Activated CD8-positive, alpha-beta memory T cell treated with anti-CD3 and anti-CD28 coated beads for 24 hours (primary cell): ENCODE data around the gene NLRP9.

Source experiments
- DNase-seq: peaks from one replicate; pipeline ENCODE4 v3.0.0-alpha.2; 2020

The NLRP9 gene

DNA sequence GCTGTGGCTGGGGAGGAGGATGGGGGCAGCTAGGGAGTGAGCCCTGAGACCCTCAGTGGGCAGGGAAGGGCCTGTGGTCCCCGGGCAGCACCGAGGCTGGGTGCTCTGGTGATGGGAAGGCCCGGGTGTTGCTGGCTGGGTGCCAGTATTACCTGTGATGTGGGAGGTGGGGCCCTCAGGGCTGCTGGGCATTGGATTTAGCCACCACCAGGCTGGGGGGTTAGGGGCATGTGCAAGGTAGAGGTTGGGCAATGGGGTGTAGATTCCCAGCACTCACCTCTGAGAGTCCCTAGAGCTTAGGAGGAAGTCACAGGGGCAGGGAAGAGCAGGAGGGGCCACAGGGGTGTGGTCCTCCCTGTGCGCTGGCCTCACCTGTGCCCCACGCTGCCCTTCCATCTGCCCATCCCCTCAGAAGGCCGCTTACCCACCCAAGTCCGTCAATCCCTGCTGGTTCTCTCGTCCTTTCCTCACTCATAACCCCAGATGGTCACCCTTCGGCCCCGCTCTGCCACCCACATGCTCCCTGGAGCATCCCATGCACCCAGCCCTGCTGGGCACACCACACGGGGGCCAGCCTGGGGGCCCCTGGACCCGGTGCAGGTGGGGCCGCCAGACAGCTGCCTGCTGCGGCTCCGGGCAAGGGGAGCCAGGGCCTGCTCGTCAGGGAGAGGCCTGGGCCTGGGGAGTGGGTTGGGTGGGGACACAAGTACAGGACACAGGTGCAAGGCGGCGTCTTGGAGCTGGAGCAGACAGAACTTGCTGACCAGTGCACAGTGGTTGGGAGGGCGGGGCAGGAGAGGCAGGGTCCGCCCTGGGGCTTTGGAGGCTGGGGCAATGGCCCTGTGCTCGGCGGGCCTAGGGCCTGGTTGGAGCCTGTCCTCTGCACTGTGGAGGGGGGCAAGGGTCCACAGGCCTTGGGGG, 50.7 kb downstream of the NLRP9 start:
- no peak for DNase-seq

DNA sequence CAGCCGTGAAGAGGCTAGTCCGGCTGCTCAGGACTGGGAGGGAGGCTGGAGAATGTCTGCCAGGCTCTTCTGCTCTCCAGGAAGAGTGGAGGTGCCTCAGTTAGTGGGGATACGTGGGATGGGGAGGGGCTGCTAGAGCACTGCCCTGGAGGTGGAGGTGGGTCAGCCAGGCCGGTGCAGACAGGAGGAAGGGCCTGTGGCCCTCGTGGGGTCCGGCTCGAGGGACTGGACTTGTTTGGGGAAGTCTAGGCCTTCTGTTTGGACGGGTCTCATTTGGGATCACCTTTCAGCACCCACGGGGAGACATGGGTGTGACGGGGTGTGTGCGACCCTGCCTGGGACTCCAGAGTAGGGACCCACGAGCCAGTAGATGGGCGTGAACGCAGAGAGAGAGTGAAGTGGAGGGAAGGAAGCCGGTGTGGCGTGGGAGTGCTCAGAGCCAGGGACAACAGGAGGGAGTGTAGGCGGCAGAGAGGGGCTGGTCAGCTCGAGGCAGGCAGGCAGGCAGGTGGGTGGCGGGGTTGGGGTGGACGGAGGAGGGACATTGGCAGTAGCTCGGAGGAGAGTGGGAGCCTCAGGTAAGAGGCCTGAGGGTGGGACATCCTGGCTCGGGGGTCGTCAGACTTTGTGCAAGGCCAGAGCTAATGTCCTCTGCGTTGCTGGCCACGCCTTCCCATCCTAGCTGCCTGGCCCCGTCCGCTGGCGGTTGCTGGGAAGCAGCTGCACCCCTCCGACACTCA, 51.7 kb downstream of the NLRP9 start:
- no peak for DNase-seq

DNA sequence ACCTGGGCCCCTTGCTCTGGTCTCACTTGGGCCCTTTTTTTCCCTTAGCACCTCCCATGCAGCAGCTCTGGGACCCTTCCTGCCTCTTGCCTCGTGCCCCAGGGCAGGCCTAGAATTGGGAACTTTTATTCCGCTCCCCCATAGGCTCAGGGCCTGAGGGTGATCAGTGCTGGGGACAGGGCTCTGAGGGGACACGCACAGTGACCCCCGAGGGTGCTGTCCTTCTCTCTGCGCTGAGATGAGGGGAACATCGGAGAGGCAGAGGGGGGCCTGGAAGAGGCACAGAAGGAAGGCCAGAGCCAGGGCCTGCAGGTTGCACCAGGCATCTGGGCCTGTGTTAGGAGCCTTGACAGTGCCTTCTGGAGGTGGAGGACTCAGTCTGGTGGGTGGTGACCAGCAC, 52.4 kb downstream of the NLRP9 start:
- no peak for DNase-seq

DNA sequence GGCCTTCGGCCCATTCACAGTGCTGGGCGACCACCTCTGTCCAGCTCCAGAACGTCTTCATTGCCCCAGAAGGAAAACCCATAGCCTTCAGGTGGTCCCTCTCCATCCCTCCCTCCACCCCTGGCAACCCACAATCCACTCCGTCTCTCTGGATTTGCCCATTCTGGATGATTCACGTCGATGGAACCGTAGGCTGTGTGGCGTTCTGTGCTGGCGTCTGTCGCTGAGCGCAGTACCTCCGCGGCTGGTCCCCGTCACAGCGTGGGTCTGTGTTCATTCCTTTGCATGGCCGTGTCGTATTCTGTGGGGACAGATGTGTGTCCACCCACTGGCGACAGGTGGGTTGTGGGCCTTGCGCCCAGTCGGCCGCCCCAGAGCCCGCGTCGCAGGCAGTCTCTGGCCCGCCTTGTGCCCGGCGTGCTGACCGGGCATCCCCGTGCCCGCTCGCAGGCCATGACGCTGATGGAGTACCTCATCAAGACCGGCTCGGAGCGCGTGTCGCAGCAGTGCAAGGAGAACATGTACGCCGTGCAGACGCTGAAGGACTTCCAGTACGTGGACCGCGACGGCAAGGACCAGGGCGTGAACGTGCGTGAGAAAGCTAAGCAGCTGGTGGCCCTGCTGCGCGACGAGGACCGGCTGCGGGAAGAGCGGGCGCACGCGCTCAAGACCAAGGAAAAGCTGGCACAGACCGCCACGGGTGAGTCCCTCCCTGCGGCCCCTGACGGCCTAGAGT, 53.1 kb downstream of the NLRP9 start:
- no peak for DNase-seq

DNA sequence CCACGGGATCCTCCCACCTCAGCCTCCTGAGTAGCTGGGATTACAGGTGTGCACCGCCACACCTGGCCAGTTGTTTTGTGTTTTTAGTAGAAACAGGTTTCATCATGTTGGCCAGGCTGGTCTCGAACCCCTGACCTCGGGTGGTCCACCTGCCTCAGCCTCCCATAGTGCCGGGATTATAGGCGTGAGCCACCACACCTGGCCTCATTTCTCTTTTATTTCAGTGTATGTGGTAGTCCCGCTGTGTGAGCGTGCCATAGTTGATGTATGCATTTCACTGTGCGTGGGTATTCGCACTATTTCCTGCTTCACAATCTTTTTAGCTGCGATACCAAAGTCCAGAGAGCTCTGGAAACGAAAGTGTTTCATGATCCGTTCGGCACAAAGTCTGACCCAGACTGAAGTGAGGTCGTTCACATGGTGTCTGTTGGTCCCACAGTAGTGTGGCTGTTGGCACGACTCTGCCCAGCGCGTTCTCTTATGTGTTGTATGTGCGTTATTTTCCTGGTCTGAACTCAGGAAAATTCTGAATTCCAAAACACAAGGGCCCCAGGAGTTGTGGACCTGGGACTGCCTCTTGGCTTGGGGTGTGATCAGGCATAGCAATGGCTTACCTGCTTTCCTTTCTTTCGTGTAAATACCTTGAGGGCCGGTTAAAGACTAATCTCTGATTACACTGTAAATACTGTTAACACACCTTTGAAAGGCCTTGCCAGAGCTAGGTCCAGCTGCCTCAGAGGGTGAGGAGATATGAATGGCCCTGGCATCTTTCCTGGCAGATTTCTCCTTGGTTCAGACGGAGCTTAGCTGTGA, 54.5 kb downstream of the NLRP9 start:
- no peak for DNase-seq

DNA sequence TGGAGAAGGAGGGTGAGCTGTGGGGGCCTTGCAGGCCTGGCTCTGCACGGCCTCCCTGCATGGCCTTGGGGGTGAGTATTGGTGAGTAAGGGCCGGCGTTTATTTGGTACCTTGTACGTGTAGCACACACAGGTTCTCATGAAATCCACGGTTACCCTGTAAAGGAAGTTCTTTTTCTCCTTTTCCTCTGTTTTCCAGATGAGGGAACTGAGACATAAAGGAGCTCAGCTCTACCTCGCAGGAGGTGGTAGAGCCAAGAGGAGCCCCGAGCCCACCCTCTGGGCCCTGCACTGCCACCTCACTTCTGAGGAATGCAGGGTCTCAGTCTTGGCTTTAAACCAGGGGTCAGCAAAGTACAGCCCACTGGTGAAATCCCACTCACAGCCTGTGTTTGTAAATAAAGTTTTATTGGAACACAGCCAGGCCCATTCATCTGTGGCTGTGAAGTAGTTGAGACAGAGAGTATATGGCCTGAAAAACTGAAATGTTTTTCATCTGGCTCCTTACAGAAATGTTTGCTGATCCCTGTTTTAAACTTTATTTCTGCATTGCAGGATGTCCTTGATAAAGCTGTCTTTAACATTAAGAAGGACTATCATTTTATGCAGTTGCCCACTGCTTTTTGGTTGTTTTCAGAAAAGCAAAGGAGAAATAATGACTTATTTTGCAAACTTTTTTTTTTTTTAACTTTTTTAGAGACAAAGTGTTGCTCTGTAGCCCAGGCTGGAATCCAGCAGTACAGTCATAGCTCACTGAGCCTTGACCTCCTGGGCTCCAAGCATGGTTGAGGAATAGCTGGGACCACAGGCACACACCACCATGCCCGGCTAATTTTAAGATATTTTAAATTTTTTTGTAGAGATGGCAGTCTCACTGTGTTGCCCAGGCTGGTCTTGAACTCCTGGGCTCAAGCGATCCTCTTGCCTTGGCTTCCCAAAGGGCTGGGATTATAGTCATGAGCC, 56.8 kb downstream of the NLRP9 start:
- DNase-seq = no peak

DNA sequence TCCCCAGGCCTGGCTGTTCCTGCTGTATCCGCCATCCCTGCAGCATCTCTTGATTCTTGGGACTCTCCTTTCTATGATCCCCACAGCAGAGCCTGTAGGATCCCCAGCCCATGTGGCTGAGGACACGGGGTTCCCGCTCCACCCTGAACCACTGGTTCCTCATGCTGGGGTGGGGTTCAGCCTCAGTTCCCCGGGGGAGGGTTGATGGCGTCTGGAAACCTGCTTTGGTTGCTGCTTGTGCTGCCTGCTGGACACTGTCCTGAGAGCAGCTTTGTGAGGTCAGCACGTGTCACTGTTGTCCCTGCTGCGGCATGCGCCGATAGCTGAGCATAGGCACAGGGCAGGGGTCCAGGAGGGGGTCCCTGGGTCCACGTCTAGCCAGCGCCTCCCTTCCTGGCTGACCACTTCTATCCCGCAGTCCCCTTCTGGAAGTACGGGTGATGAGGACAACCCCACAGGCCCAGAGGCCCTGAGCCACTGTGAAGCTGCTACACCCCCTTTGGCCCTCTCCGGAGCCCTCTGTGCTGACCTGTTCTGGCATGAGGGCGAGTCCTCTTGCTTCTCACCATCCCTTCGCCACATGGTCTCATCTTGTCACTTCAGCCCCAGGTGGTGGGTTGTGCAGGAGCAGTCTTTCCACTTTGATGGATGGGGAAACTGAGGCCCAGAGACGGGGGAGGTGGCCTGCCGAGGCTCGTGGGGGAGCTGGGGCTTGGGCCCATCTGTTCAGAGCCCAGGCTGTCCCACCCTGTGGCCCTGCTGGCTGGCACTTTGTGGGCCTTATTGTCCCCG, 57.7 kb downstream of the NLRP9 start:
- no peak for DNase-seq

DNA sequence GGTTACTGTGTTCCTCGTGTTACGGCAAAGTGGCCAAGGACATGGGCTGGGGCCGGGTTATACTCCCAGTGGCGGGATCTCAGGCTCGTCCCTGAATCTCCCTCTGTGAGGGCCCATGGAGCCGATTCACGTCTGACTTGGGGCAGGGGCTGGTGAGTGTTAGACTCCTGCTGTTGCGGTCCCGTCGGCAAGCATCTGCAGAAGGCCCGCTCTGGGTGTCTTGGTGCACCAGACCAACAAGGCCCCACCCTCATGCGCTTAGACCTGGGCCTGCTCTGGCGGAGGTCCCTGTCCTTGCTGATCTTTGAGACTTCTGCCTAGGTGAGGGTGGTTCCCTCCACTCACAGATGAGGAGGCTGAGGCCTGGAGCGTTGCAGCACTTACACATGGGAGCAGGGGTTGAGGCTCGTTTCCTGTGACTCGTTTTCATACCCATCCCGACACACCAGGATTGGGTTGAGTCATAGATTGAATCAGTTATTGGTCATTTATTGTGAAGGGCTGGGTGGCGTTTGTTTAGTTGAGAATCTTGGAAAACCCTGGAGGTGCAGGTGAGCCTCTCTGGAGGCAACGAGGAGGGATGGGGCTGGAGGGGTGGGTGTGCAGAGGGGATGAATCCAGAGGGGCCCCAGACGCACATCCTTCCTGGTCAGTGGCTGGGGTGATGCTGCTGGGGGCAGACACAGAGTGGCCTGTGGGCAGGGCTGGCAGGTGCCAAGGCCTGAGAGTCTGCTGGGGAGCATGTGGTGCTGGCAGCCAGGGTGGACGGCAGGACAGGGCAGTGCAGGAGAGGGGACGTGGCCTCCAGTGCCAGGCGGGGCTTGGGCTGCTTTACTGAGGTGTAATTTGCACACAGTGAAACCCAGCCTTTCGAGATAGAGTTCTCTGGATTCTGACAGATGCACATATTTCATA, 58.6 kb downstream of the NLRP9 start:
- no peak for DNase-seq

DNA sequence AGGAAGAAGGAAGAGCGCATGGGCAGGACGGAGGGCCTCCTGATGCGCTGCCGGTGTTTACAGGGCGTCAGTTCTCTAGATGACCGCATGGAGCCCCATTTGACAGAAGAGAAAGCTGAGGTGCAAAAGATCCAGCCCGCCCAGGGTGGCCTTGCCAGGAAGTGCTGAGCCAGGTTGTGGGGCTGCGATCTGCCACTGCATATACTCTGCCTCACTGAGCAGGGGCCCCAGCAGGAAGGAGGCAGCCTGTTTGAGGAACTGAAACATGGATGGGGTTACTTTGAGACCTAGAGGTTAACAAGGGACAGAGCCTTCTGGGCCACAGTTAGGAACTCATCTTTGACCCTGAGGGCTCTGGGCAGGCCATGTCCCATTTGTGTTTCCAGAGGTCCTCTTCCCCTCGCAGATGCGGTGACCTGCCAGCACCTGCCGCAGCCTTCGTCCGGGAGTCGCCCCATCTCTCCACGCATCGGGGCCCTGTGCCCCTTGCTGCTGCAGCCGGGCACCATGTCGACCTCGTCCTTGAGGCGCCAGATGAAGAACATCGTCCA, 60.0 kb downstream of the NLRP9 start:
- DNase-seq = no peak

DNA sequence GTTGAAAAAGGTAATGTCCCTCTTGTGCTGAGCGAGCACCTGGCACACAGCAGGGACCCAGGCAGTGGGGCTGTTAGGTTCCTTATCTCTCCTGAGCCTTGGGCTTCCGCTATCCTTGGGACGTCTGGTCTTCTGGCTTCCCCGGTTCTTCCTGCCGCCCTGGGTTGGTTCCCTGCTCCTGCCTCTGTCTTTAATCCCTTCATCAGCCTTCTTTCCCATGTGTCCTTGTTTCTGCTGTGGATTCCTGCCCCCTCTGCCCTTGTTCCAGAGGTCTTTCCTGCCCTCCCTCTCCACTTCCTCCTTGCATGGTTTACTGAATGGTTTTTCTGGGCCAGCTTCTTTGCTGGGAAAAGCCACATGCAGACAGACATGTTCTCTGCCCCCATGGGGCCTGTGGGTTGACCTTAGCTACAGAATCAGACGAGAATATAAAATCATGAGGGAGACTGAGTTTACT, 60.6 kb downstream of the NLRP9 start:
- no peak for DNase-seq

DNA sequence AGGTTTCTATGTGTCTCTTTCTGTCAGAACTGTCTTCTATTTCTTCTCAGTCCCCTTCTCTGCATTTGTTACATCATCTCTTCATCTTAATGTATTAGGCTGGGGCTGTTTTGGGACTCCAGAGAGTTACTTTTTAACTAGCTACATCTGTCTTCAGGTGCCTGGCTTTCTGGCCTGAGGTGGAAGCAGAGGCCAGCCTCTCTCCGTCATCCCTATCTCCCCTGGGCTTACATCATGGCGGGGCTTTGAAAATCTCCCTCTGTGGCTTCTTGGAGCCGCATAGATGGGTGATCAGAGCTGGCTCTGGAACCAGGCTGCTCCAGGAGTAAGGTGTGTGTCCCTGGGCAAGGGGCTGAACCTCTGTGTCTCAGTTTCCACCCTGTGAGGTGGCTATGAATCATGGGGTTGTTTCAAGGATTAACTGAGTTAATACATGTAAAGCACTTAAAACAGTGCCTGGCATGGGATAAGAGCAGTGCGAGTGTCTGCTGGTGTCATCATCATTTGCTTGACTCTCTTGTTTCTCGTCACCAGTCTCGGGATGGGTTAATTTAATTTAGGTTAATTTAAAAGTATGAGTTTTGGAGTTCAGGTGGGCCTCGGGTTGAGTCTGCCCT, 61.2 kb downstream of the NLRP9 start:
- DNase-seq = no peak

DNA sequence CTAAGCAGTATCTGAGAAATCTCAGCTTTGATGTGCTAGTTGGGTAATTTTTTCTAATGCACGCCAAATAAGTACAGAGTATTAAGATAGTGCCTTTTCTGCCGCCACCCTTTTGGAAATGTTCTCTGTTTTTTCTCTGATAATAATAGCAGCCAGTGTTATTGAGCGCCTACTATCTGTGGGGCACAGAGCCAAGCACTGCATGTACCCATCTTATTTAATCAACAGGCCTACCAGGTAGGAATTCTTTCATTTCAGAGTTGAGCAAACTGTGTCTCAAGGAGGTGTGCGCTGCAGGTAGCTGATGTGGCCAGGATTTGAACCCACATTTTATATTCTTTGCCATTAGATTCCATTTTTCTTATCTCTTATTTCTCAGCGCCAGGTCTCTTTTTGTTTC, 61.8 kb downstream of the NLRP9 start:
- DNase-seq = no peak

DNA sequence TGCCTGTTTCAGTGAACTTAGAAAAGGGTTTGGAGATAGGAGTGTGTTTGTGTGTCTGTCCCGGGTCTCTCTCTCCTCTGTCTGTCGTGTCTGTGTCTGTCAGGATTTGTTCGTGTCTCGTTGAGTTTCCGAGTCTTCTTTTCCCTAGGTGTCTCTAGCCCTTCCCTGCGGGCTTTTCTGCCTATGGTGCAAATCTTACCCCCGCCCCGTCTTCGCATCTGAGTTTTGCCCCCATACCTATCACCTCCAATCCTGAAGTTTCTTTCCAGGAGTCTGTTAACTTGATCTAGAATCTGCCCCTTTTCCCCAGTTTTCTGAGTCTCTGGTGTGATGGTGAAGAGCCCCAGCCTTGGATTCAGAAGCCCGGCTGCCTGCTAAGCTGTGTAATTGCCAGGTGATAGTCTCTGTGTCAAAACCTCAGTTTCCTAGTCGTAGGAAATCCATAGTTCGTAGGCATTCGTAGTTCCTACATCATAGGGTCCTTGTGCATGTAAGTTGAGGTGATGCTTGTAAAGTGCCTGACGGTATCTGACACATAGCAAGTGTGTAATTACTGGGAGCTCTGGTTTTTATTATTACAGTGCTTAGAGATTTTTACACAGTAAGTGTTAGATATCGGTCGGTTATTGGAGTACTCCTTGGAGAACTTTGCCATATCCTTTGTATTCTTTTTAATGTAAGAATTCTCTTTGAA, 62.4 kb downstream of the NLRP9 start:
- DNase-seq = no peak

DNA sequence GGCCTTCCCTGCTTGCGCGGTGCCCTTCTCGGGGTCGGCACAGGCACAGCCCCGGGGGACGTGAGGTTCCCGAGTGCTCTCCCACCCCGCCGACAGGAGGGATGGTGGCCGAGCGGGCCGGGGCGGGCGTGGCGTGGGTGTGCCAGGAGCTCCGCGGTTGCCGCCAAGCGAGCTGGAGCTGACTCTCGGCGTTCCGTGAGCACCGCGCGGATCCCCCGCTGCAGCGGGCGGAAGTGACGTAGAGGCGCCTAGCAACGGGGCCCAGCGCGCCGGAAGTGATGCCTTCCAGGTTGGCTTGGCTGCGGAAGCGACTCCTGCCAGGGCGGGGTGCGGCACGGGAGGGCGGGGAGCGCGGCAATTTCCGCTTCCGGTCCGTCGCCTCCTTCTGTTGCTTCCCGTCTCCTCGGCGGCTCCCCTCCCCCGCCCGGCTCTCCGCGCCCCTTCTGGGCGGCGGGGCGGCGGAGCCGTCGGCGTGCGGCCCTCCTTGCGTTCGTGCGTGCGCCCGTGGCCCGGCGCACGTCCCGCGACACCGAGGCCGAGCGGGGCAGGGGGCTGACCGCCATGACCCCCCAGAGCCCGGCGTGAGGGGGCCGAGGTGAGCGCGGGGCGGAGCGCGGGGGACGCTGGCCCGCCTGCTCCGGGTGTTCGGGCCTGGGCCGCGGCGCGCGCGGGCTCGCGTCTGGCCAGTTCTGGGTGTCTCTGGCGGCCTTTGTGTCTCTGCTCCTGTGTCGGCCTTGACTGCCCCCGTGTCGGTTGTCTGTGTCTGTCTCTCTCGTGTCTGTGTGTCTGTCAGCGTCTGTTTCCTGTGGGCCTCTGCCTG, 63.2 kb downstream of the NLRP9 start, which contains the start of gene EPN1:
TSS of gene EPN1 (plus strand) at position 386 of the 820 bp plus-strand sequence. CDS start 3,402 bp downstream, outside the sequence.
- DNase-seq = peak; percentile 97

DNA sequence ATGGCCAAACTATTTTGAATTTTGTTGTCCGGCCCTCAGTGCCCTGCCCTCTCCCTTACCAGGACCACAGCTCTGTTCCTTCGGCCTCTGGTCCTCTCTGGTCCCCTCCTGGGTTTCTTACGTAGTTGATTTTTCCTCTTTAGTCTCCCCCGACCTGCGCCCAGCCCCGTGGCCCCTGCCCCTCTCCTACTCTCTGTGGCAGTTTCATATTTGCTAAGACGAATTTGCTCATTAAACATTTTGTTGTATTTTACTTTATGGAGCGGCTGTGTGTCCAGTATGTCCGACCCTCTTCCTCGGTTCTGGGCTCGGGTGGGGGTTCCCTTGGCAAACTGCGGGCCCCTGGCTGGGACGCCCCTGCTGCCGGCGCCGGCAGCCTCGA, 63.8 kb downstream of the NLRP9 start:
- no peak for DNase-seq

DNA sequence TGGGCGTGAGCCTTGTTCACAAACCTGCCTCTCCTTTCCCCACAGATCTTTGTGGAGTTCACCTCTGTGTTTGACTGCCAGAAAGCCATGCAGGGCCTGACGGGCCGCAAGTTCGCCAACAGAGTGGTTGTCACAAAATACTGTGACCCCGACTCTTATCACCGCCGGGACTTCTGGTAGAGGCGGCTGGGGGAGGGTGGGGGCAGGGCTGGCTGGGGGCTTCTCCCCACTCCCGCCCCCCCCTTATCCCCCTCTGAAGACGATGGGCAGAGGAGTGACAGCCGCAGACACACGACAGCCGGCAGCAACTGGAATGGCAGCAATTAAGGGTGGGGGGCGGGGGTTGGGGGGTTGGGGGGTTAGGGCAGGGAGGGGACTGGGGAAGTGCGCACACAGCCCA, 64.3 kb downstream of the NLRP9 start:
- DNase-seq = no peak

DNA sequence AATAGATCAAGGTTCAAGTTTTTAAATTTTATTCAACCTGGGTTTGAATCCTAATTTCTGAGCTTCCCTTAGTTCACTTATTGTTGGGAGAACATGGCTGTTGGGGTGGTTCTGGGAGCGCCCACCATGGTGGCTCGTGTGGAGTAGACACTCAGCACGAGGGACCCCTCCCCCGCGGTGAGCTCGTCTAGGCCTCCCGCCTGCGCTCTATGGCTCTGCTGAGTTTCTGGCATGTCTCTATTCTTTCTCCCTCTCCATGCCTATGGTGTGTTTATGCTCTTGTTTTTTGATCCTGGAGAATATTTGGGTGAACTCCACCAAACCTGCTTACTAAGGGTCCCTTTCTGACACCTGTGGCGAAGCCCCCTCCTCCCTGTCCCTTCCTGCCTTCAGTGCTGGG, 64.7 kb downstream of the NLRP9 start:
- DNase-seq = no peak
